Stimulated activated CD8-positive, alpha-beta memory T cell treated with anti-CD3 and anti-CD28 coated beads, Interleukin-15, amount 100 ng/mL, for 4 hours (primary cell): ENCODE results near the gene TOB2.
"Not testable (repeated sequence)": the region's sequence is repeated elsewhere in the genome, so short reads cannot be mapped to it uniquely, and the experiment has no call there.

Experiments
- DNase-seq, 2 donors: peaks; one replicate each; pipeline ENCODE4 v3.0.0-alpha.2; 2020; ENCODE audit warnings: low read depth in 2 of 2

The TOB2 gene

GRCh38 chr22:41429951-41430332 is 16.7 kb downstream of the TOB2 start:
- DNase-seq, result no peak

GRCh38 chr22:41429232-41429950 is 17.2 kb downstream of the TOB2 start:
- DNase-seq, result no peak

GRCh38 chr22:41425660-41426365 is 20.8 kb downstream of the TOB2 start:
- no peak for DNase-seq

GRCh38 chr22:41418717-41419116 is 27.9 kb downstream of the TOB2 start:
- no peak for DNase-seq

GRCh38 chr22:41417622-41418390 is 28.8 kb downstream of the TOB2 start:
- no peak for DNase-seq

GRCh38 chr22:41415554-41415953 is 31.0 kb downstream of the TOB2 start:
- no peak for DNase-seq

GRCh38 chr22:41411021-41411851 is 35.4 kb downstream of the TOB2 start:
- no peak for DNase-seq

- no peak for DNase-seq
These were observed 36.3 kb downstream of the TOB2 start for GRCh38 chr22:41410311-41410751.

GRCh38 chr22:41408665-41409064 is 37.9 kb downstream of the TOB2 start:
- DNase-seq, result no peak

- no peak for DNase-seq
These were observed 39.2 kb downstream of the TOB2 start for GRCh38 chr22:41407433-41407832.

GRCh38 chr22:41406410-41406809 is 40.2 kb downstream of the TOB2 start:
- no peak for DNase-seq

GRCh38 chr22:41405588-41405987 is 41.0 kb downstream of the TOB2 start:
- DNase-seq, result peak in 1 of 2 donors; percentile 21

GRCh38 chr22:41403532-41404318 is 42.9 kb downstream of the TOB2 start:
- peak; percentile 58 to 66 for DNase-seq

GRCh38 chr22:41402851-41403250 is 43.8 kb downstream of the TOB2 start:
- DNase-seq, result not testable (repeated sequence)

GRCh38 chr22:41401781-41402648 is 44.6 kb downstream of the TOB2 start:
- no peak for DNase-seq

GRCh38 chr22:41398921-41399320 is 47.7 kb downstream of the TOB2 start:
- no peak for DNase-seq

- DNase-seq, result no peak
These were observed 49.3 kb downstream of the TOB2 start for GRCh38 chr22:41397143-41397811.

GRCh38 chr22:41395531-41396240 is 50.9 kb downstream of the TOB2 start:
- no peak for DNase-seq

GRCh38 chr22:41394012-41394356 is 52.6 kb downstream of the TOB2 start:
- no peak for DNase-seq
